GM18868 (cell line): ENCODE measurements around the gene IZUMO3.
"Not testable (repeated sequence)": the region's sequence is repeated elsewhere in the genome, so short reads cannot be mapped to it uniquely, and the experiment has no call there.

ENCODE experiments used
- ATAC-seq: cut with Tn5 transposase; IDR thresholded peaks from one replicate; pipeline ENCODE4 v1.9.1; 2021; ENCODE audit warnings: mild to moderate bottlenecking, moderate library complexity; ENCODE audit not compliant: unreplicated experiment

Gene IZUMO3, protein sequence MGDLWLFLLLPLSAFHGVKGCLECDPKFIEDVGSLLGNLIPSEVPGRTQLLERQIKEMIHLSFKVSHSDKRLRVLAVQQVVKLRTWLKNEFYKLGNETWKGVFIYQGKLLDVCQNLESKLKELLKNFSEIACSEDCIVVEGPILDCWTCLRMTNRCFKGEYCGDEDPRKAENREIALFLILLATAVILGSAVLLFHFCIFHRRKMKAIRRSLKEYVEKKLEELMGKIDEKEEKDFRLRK

DNA sequence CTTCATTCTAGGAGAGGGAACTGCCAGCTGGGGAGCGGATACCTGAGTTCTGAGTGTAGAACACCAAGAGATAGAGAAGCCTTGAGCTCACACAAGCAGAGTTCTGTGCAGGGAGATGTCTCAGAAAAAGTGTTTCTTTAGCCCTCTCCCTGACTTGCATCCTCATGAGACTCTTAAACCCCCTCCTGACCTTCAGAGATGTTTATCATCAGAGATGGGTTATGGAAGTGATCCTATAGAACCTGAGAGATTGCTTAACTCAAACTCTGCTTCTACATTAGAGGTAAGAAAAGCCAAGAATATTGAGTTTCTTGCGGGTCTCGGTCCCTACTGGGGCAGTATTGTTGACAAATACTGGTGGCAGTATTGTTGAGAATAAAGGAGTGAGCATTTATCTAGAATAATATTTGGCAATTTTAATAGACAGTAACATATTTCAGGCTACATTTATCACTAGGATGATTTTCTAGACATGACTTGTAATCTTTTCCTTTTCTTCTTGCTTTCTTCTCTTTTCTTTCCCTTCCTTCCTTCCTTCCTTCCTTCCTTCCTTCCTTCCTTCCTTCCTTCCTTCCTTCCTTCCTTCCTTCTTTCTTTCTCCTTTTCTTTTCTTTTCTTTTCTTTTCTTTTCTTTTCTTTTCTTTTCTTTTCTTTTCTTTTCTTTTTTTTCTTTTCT lies at the start of gene IZUMO3:
IZUMO3 (minus strand) TSS at position 51 of the 676 bp plus-strand sequence. CDS start 248 bp downstream, outside the sequence.
- no peak for ATAC-seq

DNA sequence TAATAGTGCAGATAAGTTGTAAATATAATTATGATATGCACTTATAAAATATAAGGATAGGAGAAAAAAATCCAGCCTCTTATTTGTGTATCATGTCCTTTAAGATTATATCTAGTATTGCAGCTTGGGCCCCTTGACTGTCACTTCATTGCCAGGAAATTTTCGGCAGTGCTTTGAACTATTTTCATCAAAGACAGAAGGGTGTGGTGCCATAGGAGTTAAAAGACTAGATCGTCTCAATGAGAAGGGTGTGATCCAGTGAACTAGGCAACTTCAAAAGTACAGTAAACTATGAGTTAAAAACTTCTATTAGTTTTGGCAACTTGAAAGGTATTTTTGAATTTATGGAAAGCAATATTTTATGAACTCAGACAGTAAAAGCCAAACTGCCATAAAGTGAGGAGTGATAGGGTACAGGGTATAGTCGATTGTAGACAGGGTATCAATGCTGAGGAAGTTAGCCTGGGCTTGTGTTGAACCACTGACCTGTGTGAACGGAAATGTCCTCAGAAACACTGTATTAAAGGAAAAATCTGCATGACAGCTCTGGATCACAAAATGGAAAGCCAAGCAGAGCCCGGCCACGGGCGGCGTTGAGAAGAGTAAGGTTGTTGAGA lies 48.6 kb upstream of the IZUMO3 start:
- ATAC-seq: no peak

DNA sequence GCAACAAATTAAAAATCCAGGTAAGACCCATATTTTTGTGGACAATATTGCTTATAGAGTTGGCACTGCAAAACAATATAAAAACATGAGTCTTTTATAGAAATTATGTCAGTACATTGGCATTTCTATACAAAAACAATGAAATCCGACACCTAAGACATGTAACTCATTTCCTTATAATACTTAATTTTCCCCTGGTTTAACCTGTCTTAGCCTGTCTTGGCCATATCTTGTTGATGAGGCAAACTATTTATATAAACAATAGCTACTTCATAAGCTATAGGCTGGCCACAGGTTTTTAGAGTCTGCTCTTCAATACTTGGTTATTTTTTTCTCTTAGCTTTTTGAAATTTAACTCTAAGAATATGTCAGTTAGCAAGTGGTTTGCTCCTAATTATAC lies 44.7 kb upstream of the IZUMO3 start:
- ATAC-seq: no peak

DNA sequence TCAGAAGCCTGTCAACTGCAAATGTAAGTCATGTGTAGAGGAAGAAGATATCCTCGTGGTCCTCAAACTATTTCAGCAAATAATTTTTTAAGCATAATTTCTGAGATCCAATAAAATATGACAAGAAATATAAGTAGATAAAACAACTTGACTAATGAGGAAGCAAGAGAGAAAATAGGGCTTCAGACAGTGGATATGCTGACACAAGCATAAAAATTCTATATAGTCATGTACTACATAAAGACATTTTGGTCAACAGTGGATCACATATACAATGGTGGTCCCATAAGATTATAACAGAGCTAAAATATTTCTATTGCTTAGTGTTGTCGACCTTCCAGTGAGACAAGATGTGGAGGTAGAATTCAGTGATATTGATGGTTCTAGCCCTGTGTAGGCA lies 42.2 kb upstream of the IZUMO3 start:
- no peak for ATAC-seq

DNA sequence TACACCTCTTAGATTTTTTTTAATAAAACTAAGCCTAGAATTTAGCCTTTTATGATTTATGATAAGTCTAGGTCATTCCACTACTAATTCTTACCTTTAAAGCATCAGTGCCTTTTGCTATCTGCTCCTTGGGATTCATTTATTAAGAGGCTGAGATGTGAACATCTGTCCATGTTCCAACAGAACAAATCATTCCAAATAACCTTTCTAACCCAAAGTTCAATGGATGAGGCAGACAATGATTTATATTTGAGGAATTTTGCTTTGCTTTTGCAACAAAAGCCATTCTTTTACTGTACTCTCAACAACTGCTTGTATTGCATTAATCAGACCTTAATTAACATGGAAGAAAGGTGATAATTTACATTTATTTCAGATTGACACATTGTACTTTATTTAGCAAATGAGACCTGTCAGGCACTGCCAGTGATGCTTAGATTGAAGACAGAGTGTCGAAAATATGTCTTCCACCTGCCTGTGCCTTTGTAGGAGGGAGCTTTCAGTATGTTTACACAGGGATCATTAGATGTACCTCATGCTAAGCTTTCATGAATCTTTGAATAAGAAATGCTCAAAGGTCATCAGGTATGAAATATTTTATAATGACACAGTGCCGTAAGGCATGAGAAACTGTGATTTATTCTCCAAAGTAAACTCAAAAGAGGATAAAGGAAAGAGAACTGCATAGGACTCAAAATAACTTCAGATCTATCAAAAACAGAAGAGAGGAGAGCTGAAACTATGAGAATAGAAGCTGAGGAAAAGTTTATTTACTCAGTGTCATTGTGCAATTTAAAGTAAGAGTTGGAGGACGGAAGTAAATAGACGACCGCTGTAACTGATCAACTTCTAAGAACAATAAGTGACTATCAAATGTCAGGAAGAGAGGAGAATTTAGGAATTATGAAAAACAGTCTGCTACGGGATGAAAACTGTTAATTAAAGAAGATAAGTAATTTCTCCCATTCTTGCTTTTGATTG lies 36.7 kb upstream of the IZUMO3 start:
- no peak for ATAC-seq

DNA sequence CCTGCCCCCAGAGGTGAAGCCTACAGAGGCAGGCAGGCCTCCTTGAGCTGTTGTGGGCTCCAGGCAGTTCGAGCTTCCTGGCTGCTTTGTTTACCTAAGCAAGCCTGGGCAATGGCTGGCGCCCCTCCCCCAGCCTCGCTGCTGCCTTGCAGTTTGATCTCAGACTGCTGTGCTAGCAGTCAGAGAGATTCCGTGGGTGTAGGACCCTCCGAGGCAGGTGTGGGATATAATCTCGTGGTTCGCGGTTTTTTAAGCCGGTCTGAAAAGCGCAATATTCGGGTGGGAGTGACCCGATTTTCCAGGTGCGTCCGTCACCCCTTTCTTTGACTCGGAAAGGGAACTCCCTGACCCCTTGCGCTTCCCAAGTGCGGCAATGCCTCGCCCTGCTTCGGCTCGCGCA lies 34.3 kb upstream of the IZUMO3 start:
- ATAC-seq: not testable (repeated sequence)

DNA sequence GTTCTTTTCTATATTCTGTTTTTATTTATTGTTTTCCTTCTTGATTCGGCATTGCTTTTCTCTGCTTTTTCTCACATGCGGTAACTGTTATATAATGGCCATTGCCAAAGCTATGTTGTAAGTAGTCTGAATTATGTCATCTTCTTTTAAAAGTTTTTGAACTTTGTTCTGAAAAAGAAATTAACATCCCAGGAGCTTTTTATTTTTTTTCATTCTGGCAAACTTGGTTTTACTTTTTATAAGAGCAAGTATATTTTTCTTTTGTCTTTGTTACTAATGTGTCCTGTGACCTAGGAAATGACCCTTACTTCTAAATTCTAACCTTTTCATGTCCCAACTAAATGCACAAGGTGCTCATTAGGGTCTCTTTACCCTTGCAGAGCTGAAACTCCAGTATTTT lies 26.7 kb upstream of the IZUMO3 start:
- ATAC-seq: no peak

DNA sequence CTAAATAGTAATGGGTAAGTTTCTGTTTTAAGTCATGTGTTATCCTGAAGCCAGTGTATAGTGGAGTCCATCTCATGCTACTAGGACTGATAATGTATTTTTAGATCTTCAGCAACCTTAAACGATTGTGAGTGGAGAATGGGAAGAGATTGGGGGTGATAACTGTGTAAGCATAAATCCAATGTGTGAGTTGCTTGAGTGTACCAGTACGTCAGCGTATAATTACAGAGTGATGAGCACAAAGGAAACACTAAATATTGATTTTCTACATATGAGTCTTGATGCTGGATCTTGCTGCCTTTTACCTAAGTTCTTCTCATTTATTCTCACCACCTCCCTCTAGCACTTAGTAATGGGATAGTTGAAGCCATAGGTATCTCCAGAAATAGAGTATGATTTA lies 16.3 kb upstream of the IZUMO3 start:
- no peak for ATAC-seq

DNA sequence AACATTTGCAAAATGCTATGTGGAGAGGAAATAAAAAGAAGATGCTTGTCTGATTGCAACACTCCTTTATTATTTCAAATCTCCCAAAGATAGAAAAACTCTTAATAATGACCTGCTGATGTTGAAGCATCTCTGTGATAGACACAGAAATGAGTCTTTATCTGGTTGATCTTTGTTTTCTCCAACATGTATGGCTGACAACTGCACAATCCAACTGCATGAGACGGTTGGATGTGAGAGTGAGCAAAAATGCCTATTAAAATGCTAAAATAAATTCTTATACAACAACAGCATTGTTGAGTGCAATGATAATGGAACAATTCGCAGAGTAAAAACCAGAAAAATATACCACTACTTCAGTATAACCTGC lies 7.5 kb upstream of the IZUMO3 start:
- ATAC-seq: no peak

DNA sequence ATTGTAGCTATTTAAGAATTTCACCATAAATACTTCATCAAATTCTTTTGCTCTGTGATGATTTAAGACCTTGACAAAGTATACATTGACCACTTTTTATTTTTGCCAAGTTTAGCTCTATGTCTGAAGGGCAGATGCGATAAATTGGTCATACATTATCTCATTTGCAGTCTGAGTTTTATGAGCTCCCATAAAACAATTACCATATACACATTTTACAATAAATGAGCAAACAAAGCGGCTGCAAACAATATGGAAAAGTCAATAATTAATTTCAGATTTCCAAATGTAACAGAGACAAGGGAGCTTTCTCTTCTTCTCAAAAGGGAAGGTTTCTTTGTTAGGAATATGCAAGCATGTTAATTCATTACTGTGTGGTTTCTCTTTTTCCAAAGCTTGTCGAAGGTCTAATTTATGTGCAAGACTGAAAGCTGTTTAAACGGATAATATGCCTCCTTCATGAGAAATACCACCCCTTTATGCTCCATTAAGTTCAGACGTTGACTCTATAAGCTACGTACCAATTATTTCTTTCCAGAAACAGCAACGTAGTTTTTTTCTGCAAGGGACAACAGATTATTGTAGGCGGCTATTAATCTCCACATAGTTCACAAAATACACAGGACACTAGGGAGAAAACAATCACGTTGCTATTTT lies 7.0 kb upstream of the IZUMO3 start:
- no peak for ATAC-seq

DNA sequence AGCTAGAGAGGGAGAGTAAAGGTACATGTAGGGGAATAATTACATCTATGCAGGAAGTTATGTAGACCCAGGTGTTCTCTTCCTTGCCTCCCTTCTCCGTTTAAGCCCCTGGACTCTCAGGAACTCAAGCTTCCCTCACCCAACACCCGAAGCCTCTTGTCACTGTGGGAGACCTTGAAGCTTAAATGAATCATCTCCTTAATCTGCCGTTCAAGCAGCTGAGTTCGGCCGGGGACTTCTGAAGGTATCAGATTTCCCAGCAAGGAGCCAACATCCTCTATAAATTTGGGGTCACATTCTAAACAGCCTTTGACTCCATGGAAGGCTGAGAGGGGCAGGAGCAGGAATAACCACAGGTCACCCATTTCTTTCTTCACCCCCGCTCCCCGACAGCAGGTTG lies 412 bp downstream of the IZUMO3 start:
- no peak for ATAC-seq

DNA sequence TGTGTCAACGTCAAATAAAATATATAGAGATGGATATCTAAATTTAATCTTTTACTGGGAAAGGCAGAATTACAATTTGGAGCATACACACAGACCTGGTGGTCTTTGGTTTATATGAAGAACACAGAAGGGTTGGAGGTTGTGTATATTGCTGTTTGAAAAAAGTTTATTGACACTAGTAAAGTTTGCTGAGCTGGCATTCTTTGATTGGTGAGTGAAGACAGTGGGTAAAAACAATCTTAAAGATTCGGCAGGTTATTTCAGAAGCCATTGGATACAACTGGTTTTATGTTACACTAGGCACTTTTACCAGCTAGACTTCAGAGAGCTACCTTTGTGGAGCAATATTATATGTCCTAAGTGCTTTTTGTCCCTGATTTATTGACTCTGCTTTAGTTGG lies 27.2 kb downstream of the IZUMO3 start:
- no peak for ATAC-seq

DNA sequence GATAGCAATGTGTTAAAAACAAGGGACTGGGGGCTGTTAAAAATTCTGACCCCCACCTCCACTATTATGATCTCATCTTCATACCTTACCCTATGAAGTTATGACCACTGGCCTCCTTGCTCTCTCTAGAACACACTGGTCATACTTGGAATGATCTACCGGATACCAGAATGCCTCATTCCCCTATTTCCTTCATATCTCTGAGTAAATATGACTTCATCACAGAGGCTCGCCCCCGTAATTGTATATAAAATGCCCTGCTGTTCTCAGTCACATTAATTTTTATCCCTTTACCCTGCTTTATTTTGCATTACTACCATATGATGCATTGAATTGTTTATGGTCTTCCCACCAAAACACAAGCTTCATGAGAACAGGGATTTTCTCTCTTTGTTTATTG lies 29.2 kb downstream of the IZUMO3 start:
- ATAC-seq: no peak

DNA sequence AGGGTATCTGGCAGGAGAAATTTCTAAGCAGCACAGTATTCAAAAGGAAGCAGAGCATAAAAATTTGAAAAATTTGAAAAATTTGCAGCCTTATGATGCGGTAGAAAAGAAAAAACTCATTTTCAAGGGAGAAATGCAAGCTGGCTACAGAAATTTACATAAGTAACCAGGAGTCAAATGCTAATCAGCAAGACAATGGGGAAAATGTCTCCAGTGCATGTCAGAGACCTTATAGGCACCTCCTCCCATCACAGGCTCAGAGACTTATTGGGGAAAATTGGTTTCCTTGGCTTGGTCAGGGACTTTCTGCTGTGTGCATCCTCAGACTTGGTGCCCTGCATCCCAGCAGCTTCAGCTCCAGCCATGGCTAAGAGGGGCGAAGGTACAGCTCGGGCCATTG lies 35.8 kb downstream of the IZUMO3 start:
- ATAC-seq: no peak

DNA sequence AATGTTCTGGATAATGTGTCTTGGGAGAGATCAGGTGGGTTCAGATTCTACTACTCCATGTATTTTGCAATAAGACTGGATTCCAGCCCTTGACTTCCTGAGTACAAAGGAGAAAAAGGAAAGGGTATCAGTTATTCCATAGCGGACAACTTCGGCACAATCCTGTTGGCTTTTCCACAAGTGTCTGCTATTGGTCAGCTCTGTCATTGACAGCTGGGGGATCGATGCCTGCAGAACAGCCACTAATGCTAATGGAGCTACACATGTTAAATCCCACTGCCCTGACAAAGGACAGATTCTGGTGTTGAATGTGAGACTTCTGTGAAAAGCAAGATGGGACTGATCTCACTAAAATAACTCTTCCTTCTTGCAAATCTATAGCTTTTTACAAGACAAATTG lies 41.2 kb downstream of the IZUMO3 start:
- no peak for ATAC-seq

DNA sequence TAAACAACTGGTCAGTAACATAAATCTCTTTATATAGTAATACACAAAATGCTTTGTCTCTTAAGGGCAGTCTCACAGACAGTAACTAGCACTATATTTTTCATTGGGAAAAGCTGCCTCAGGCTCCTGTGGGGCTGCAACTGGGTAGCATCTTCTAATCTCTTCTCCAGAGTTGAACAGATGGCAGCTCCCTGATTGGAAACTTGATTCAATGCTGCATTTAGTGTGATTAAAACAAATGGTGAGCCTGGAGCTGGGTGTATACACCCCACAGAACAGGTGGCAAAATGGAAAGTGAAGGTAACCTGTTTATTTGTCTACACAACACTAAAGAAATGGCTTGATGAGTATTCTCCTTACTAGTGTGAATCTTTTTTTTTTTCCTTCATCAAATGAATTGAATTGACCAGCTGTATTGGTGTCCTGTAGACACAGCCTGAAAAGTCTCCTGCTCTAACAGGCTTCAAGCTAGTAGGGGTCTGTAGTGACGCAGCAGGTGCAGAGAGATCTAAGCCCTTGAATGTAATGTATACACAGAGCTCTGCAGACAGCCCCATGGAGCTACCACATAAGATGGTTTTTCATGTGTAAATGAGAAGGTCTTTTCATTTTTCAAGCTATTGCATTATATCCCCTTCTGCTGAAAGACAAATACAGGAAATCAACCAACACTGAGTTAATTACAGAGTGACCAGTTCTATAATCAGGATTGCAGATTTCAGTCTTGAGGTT lies 43.3 kb downstream of the IZUMO3 start:
- ATAC-seq: no peak

DNA sequence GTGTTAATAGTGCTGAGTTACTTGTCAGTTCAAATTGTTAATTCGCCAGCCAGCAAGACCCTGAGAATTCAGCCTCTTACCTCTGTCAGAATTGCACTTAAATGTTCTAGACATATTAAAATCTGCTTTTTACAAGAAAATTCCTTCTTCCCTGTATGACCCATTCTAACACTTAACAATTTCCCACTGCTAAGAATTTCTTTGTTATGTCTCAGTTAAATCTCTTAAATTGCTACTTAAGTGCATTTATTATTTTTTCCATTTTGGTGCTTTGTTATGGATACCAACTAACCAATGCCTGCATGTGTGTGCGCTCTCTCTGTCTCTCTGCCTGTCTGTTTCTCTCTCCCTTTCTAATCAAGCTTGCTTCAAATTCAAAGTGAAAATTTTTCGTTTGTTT lies 44.9 kb downstream of the IZUMO3 start:
- no peak for ATAC-seq

DNA sequence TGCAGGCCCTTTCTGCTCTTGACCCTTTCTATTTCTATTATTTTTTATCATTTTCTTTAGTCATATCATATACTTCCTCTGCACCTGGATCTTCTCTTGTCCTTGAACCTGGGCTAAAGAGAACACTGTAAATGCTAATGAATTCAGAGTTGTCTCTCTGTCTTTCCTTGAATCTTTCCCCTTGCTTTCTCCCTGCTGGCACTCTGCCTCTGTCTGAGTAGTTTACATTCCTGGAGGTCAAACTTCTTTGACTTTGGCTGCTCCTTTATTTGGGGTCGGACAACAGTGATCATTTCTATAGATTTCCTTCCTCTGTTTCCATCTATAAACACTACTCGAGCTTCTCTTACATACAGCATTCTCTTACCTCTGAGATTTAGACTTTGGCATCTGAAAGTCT lies 47.1 kb downstream of the IZUMO3 start:
- ATAC-seq: no peak

DNA sequence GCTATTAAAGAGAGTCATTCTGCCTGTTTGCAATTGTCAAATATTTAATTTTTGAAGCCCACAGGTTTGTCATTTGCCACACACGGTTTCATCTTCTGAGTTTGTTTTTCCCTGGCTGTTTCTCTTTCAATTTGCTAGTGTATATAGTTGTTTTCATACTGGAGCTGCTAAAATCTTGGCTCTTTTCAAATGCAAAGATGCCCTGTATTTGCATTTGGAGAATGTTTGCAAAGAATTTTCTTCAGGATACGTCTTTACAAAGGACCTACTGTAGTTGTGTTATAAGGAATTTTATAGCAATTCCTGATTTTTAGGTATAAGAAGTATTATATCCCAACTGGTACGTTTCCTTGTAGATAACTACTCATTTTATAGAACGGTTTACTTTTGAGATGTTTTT lies 48.0 kb downstream of the IZUMO3 start:
- ATAC-seq: no peak
